Epithelial cell of proximal tubule (primary cell): ENCODE data around the gene SLCO2A1. TPM values are rescaled to one million over a fixed set of nuclear protein-coding genes. Genes with fewer than 3 reads are reported as not detected.

Source experiments
- DNase-seq: peaks from one replicate; pipeline ENCODE4 v3.0.0-alpha.2; 2011; ENCODE audit warnings: low read depth
- H3K4me3 ChIP-seq: 2 replicates; pipeline ENCODE4 v1.5.1; 2011; ENCODE audit warnings: low read depth, mild to moderate bottlenecking, low read length
- CTCF ChIP-seq: conservative IDR thresholded peaks from 2 replicates; pipeline ENCODE4 v1.5.1; 2012; ENCODE audit warnings: low read depth, mild to moderate bottlenecking, low read length
- total RNA-seq: library from RNA; depleted of rRNA; stranded (reverse); fragments of >200 nt; gene quantifications from 2 replicates; pipeline ENCODE4 v1.2.3, GENCODE V29; 2015

Gene SLCO2A1
- total RNA-seq, 1 donor from 2014 or later: 0.75 TPM

GRCh38 chr3:134040066-134040465 is 10.3 kb upstream of the SLCO2A1 start:
- DNase-seq: no peak
- no peak for TF ChIP-seq CTCF
- no peak overlapping the region for H3K4me3 ChIP-seq

GRCh38 chr3:134039161-134039862 is 9.6 kb upstream of the SLCO2A1 start:
- no peak overlapping the region for H3K4me3 ChIP-seq
- no peak for DNase-seq
- peak; percentile 67 for TF ChIP-seq CTCF

GRCh38 chr3:134038716-134039115 is 9.0 kb upstream of the SLCO2A1 start:
- no peak overlapping the region for H3K4me3 ChIP-seq
- DNase-seq: no peak
- TF ChIP-seq CTCF: no peak

GRCh38 chr3:134038071-134038491 is 8.4 kb upstream of the SLCO2A1 start:
- H3K4me3 ChIP-seq: no peak overlapping the region
- no peak for TF ChIP-seq CTCF
- no peak for DNase-seq

- no peak for TF ChIP-seq CTCF
- no peak overlapping the region for H3K4me3 ChIP-seq
- no peak for DNase-seq
These were observed 7.4 kb upstream of the SLCO2A1 start for GRCh38 chr3:134037168-134037567.

- DNase-seq: no peak
- TF ChIP-seq CTCF: no peak
- no peak overlapping the region for H3K4me3 ChIP-seq
These were observed 6.6 kb upstream of the SLCO2A1 start for GRCh38 chr3:134036291-134036690.

GRCh38 chr3:134035836-134036235 is 6.1 kb upstream of the SLCO2A1 start:
- no peak for TF ChIP-seq CTCF
- no peak overlapping the region for H3K4me3 ChIP-seq
- no peak for DNase-seq
